ENCODE results near the gene PNMA6F. TPM values are rescaled to one million over a fixed set of nuclear protein-coding genes. Genes with fewer than 3 reads are reported as not detected.
A peak's percentile ranks its signal among the peaks of the same experiment; 100 is the strongest.

PNMA6F gene
- total RNA-seq, 6 experiments from 2014 or later = not detected

DNA sequence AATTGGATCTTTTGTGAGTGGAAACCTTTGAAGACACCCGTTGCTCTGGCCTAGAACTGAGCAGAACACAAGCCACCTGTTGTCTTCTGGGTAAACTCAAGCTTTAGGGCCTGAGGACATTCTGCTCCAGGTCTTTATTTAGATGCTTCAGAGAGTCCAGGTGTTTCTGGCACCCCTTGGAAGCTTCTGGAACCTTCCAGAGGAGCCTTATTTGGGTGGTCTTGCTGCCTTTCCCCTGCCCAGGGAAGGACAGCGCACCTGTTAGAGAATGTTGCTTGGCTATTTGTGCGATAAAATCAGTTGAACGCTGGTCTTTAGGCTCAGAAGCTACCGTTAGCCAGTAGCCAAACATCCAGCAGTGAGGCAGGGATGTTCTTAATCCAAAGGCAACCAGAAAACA is 15.4 kb upstream of the PNMA6F start:
- whole genome bisulfite sequencing (ENCODE audit: insufficient coverage, low coverage, low lambda C conversion rate, missing lambda C conversion rate) = 90% methylated on average over 5 of the region's 5 CpGs
- ATAC-seq (no peak), DNase-seq (no peak)
- H3K27me3 ChIP-seq = no peaks in the 10 kb centered on the region
- intact Hi-C loops (cut with DNase I) = no loop called here
- H3K4me3 ChIP-seq = no peak overlapping the region
- no peaks in the 10 kb centered on the region for H3K4me1 ChIP-seq
- TF ChIP-seq CTCF (IDR thresholded peaks at IDR 0.05) (no peak), POLR2A (IDR thresholded peaks at IDR 0.05) (no peak)
- H3K9me3 ChIP-seq = no peaks in the 10 kb centered on the region
- no peaks in the 10 kb centered on the region for H3K36me3 ChIP-seq
- no peak overlapping the region for H3K27ac ChIP-seq

DNA sequence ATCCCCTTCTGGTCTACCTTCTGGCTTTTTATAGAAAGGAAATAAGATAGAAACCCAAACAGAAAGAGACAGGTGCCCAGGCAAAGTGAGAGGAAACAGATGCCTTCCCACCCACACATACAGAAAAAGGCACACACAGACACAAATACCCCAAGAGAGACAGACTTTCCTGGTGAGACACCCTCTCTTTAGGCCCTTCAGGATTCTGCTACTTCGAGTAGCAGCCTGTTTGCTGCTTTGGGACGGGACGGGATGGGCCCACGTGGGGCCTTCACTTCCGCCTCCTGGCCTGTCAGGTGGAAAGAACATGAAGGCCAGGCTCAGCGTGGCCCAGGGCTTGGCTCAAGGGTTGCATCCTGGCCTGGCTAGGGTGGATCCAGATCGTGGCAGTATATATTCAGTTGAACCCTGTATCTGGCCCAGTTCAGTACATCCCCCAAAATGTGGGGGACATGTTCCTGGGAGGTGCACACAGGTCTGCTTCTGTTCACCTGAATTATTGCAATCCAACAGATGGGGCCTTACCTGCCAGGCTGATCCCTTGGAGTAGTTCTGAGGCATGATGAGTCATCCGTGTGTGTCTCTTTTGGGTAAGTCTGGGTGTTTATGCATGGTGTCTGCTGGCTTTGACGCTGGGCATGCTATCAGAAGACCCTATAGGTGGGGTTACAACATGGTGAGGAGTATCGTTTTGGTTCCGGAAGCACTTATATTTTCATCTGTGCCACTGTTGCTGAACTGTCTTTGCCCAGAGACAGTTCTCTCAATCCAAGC is 14.7 kb upstream of the PNMA6F start:
- ATAC-seq (no peak), DNase-seq (no peak)
- 58% methylated on average over 6 of the region's 11 CpGs for WGBS (ENCODE audit: insufficient coverage, low coverage, low lambda C conversion rate, missing lambda C conversion rate)
- H3K4me3 ChIP-seq = no peak overlapping the region
- H3K27ac ChIP-seq = no peak overlapping the region
- H3K27me3 ChIP-seq = no peaks in the 10 kb centered on the region
- no peaks in the 10 kb centered on the region for H3K9me3 ChIP-seq
- no peaks in the 10 kb centered on the region for H3K4me1 ChIP-seq
- intact Hi-C loops (cut with DNase I) = no loop called here
- no peaks in the 10 kb centered on the region for H3K36me3 ChIP-seq
- TF ChIP-seq CTCF (IDR thresholded peaks at IDR 0.05) (no peak), POLR2A (IDR thresholded peaks at IDR 0.05) (no peak)

- no peak for TF ChIP-seq POLR2A (IDR thresholded peaks at IDR 0.05)
- TF ChIP-seq CTCF (IDR thresholded peaks at IDR 0.05) = no peak
- Histone ChIP-seq H3K36me3 (no peaks in the 10 kb centered on the region), H3K4me1 (no peaks in the 10 kb centered on the region), H3K27me3 (no peaks in the 10 kb centered on the region), H3K9me3 (no peaks in the 10 kb centered on the region), H3K27ac (peak overlapping the region in 1 of 3 donors; percentile 37), H3K4me3 (peak overlapping the region; percentile 55 to 63 (median 58))
- WGBS (ENCODE audit: insufficient coverage, low coverage, low lambda C conversion rate, missing lambda C conversion rate) = 26% methylated on average over 13 of the region's 16 CpGs
- no peak for DNase-seq
- intact Hi-C loops (cut with DNase I) = no loop called here
- ATAC-seq = no peak
Observed at GRCh38 chrX:153334654-153335295, 13.2 kb upstream of the PNMA6F start.

DNA sequence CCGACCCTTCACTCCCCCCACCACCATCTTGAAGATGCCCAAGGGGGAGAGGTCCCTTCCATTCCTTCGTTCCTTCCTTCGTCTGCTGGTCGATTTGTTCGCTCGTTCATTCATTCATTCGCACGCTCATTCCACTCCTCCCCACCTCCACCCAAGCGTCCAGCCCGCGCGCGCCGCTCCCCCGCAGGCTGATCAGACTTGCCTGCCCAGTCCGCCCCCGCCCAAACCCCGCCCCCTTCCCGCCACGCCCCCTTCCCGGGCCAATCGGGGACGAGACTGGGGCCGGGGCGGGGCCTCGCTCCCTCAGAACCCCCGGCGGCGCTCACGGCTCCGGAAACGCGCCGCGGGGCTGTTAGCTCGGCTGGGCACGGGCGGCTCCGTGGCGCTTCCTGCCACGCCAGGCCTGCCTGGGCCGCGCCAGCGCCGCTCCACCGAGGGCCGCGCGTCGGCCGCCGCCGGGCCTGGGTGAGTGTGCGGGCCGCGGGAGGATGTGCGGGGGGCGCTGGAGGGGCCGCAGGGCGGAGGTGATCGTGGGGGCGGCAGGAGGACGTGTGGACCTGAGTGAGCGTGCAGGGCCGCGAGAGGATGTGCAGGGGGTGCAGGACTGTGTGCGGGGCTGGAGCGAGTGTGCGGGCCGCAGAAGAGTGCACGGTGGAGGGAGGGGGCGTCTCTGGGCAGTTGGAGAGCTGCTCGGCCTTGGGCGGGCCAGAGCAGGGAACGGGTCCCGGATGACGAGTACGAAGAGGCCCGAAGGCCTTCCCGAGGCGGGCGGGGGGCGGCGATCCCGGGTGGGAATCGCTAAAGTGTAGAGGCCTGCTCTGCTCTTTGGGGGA is 12.5 kb upstream of the PNMA6F start, which contains the start of gene ZNF275:
TSS of gene ZNF275 (plus strand) at position 333 of the 833 bp plus-strand sequence. CDS start 2,527 bp downstream, outside the sequence.
- ATAC-seq (peak; percentile 99), DNase-seq (peak; percentile 81 to 83 (median 83))
- H3K9me3 ChIP-seq = no peaks in the 10 kb centered on the region
- H3K27me3 ChIP-seq = no peaks in the 10 kb centered on the region
- no peaks in the 10 kb centered on the region for H3K36me3 ChIP-seq
- peak within 1 kb of the TSS in 1 of 3 donors; percentile 37 for H3K27ac ChIP-seq
- H3K4me1 ChIP-seq = no peaks in the 10 kb centered on the region
- WGBS (ENCODE audit: insufficient coverage, low coverage, low lambda C conversion rate, missing lambda C conversion rate) = 31% methylated on average over 34 of the region's 86 CpGs
- intact Hi-C loops (cut with DNase I) = no loop called here
- TF ChIP-seq CTCF (IDR thresholded peaks at IDR 0.05) (no peak), POLR2A (IDR thresholded peaks at IDR 0.05) (peak; percentile 73)
- H3K4me3 ChIP-seq = peak within 1 kb of the TSS; percentile 55 to 63 (median 58)

Measured in right lobe of liver (tissue), 6 donors.